Endothelial cell of umbilical vein (primary cell): Measurements from ENCODE around the gene PLEKHS1.

Experiments
- EZH2 ChIP-seq: IDR thresholded peaks from 2 replicates; pipeline ENCODE4 v1.6.1; 2012; ENCODE audit warnings: borderline replicate concordance, low read depth, mild to moderate bottlenecking, moderate library complexity, low read length, inconsistent platforms; ENCODE audit not compliant: severe bottlenecking
- JUN ChIP-seq: IDR thresholded peaks from 2 replicates; pipeline ENCODE4 v1.6.1; 2011; ENCODE audit warnings: borderline replicate concordance, low read depth; ENCODE audit not compliant: insufficient read length, insufficient read depth
- MAX ChIP-seq: IDR thresholded peaks from 2 replicates; pipeline ENCODE4 v1.6.1; 2011; ENCODE audit not compliant: insufficient read depth, insufficient read length
- MYC ChIP-seq: IDR thresholded peaks from one replicate; pipeline ENCODE4 v1.6.1; 2011; ENCODE audit warnings: mild to moderate bottlenecking, low read depth, low read length
- POLR2A ChIP-seq: IDR thresholded peaks from 2 replicates; pipeline ENCODE4 v1.6.1; 2012; ENCODE audit warnings: low read depth, mild to moderate bottlenecking, control low read depth, low read length
- TF ChIP-seq, protein P1 (sequence below), 2 donors: IDR thresholded peaks; 1 replicate in 1 of 2; 2 replicates in 1 of 2; pipeline ENCODE4 v1.5.1; 2011; ENCODE audit warnings: low read length in 2 of 2, mild to moderate bottlenecking in 2 of 2, moderate library complexity in 2 of 2, control low read depth in 1 of 2, inconsistent platforms in 1 of 2, low read depth in 1 of 2; ENCODE audit not compliant: insufficient read depth in 1 of 2; ENCODE audit errors: extremely low read depth in 1 of 2

DNA sequence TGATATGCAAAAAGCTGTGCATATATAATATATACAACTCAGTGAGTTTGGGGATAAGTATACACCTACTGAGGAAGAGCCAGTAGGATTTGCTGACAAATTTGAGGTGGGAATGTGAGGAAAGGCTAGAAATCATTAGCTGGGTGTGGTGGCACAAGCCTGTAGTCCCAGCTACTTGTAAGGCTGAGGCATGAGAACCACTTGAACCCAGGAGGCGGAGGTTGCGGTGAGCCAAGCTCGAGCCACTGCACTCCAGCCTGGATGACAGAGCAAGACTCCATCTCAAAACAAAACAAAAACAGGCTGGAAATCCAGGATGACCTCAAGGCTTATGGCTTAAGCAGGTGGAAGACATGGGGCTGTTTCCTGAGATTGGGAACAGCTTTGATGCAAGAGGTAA, 10.6 kb upstream of the PLEKHS1 start:
- TF ChIP-seq, protein P1, sequence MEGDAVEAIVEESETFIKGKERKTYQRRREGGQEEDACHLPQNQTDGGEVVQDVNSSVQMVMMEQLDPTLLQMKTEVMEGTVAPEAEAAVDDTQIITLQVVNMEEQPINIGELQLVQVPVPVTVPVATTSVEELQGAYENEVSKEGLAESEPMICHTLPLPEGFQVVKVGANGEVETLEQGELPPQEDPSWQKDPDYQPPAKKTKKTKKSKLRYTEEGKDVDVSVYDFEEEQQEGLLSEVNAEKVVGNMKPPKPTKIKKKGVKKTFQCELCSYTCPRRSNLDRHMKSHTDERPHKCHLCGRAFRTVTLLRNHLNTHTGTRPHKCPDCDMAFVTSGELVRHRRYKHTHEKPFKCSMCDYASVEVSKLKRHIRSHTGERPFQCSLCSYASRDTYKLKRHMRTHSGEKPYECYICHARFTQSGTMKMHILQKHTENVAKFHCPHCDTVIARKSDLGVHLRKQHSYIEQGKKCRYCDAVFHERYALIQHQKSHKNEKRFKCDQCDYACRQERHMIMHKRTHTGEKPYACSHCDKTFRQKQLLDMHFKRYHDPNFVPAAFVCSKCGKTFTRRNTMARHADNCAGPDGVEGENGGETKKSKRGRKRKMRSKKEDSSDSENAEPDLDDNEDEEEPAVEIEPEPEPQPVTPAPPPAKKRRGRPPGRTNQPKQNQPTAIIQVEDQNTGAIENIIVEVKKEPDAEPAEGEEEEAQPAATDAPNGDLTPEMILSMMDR (IDR thresholded peaks at IDR 0.05; ENCODE audit: extremely low read depth in 1 of 2, insufficient read depth in 1 of 2, low read depth in 1 of 2, low read length in 2 of 2): no peak
- no peak for TF ChIP-seq MYC
- no peak for TF ChIP-seq EZH2
- TF ChIP-seq POLR2A: no peak
- TF ChIP-seq MAX: no peak
- TF ChIP-seq JUN: no peak
